ENCODE data around the gene F10.

GRCh38 chr13:113118261-113119021 is 4.2 kb upstream of the F10 start:
- TF ChIP-seq, protein P1, sequence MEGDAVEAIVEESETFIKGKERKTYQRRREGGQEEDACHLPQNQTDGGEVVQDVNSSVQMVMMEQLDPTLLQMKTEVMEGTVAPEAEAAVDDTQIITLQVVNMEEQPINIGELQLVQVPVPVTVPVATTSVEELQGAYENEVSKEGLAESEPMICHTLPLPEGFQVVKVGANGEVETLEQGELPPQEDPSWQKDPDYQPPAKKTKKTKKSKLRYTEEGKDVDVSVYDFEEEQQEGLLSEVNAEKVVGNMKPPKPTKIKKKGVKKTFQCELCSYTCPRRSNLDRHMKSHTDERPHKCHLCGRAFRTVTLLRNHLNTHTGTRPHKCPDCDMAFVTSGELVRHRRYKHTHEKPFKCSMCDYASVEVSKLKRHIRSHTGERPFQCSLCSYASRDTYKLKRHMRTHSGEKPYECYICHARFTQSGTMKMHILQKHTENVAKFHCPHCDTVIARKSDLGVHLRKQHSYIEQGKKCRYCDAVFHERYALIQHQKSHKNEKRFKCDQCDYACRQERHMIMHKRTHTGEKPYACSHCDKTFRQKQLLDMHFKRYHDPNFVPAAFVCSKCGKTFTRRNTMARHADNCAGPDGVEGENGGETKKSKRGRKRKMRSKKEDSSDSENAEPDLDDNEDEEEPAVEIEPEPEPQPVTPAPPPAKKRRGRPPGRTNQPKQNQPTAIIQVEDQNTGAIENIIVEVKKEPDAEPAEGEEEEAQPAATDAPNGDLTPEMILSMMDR (conservative IDR thresholded peaks at IDR 0.05; ENCODE audit: low read depth in 2 of 2) = no peak
- TF ChIP-seq POLR2AphosphoS5 (IDR thresholded peaks at IDR 0.05; ENCODE audit: low read depth) (no peak), EZH2 (IDR thresholded peaks at IDR 0.05; ENCODE audit: low read depth, unreplicated experiment) (no peak), REST (IDR thresholded peaks at IDR 0.05; ENCODE audit: unreplicated experiment) (no peak), CREB1 (CRISPR knock-in tag; IDR thresholded peaks at IDR 0.05; ENCODE audit: low read depth) (no peak), EZH2phosphoT487 (IDR thresholded peaks at IDR 0.05; ENCODE audit: unreplicated experiment) (no peak), ETS1 (IDR thresholded peaks at IDR 0.05) (no peak), JUNB (IDR thresholded peaks at IDR 0.05; ENCODE audit: unreplicated experiment) (no peak)

All from GM23338 (cell line).